HG02840 (cell line): ENCODE data around the gene ZNF784.

ENCODE experiments used
- ATAC-seq: cut with Tn5 transposase; IDR thresholded peaks from one replicate; pipeline ENCODE4 v1.9.1; 2021; ENCODE audit warnings: mild to moderate bottlenecking, moderate library complexity, moderate number of reproducible peaks; ENCODE audit not compliant: unreplicated experiment, low FRiP score

The ZNF784 gene

DNA sequence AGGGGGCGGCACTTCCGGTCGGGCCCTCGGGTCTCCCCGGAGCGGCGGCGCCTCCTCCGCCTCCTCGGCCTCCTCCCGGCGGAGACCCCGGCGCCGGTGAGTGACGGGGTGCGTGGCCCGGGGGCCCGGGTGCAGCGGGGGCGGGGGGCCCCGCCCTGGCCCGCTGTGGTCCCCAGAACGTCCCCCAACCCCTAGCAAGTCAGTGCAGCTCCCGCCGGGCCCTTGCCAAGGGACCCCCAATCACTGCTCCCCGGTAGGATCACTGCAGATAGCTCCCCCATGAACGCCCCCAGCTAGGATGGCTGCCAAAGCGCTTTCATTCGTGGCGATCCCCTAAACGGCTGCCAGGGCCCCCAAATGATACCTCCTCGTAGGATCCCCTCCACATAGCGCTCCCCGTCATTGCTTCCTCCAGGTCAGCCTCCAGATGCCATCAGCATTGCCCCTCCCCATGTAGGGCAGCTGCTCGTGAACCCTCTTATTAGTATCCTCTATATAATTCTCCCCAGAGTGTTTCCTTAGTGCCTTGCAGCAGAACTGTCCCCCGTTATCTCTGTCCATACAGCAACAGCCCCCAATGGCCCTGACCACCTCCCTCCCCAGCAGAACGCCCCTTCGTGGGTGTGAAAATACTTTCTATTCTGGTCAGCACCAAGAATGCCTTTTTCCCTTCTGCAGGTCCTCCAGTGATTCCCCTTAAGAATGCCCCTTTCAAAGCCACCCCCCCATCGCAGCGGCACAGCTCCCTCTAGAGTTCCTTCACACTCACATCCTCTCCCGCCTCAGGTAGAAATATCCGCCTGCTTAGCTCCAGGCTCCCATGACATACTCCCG is 18.5 kb downstream of the ZNF784 start, which contains the start of gene ZNF865:
Gene ZNF865 (plus strand): TSS at position 11 of the 834 bp plus-strand sequence. CDS start 7,972 bp downstream, outside the sequence.
- ATAC-seq: peak; percentile 10

GRCh38 chr19:55605207-55605636 is 19.1 kb downstream of the ZNF784 start:
- ATAC-seq: peak; percentile 78

DNA sequence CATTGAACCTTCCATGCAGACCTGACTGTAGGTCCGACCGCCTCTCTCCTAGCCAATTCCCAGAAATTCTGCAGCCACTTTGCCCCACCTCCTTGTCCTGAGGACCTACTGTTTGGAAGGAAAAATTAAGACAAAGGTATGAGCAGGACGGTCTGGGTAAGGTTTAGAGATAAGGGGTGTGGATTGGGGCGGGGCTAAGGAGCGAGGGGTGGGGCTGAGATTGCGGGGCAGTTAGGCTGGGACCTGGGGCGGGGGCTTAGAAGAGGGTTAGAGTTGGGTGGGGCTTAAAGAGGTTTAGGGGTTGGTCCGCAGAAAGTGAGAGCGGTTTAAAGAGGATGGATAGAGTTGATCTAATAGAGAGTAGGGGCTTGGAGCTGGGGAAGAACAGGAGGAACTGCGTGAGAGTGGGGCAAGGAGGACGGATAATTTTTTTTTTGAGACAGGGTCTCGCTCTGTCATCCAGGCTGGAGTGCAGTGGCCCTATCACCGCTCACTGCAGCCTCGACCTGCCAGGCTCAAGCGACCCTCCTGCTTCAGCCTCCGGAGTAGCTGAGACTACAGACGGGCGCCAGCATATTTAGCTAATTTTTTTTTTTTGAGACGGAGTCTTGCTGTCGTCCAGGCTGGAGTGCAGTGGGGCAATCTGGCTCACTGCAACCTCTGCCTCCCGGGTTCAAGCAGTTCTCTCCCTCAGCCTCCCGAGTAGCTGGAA is 20.6 kb downstream of the ZNF784 start:
- ATAC-seq: no peak

DNA sequence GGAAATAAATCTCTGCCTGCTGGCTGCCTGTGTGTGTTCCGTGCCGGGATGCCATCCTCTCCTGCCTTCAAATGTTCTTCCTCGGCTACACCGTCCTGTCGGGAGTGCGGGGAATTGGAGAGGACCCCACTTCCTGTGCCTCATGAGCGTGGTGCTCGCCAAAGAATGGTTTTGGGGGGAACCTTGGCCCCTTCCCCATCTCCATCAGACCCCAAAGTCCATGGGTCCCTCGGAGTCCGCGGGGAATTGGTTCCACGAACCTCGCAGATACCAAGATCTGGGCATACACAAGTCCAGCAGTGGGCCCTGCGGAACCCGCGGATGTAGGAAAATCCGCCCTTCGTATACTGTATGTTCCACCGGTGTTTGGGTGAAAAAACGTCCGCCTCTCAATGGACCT is 21.3 kb downstream of the ZNF784 start:
- ATAC-seq: no peak

DNA sequence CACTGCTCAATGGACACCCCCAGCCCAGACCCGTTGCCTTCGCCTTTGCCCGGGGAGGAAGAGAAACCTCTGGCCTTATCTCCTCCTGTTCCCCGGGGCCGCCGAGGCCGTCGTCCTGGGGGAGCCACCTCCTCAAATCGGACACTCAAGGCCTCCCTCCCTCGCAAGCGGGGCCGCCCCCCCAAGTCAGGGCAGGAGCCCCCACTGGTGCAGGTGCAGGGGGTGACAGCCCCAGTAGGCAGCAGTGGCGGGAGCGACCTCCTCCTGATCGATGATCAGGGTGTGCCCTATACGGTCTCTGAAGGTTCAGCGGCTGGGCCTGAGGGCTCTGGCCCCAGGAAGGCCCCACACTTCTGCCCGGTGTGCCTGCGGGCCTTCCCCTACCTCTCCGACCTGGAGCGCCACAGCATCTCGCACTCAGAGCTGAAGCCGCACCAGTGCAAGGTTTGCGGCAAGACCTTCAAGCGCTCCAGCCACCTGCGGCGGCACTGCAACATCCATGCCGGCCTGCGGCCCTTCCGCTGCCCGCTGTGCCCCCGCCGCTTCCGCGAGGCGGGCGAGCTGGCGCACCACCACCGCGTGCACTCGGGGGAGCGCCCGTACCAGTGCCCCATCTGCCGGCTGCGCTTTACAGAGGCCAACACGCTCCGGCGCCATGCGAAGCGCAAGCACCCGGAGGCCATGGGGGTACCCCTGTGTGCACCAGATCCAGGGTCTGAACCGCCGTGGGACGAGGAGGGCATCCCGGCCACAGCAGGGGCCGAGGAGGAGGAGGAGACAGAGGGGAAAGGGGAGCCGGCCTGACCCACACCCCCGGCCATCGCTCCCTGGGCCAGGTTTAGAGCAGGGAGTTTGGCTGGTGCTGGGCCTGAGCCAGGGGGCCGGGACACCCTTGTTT is 22.0 kb downstream of the ZNF784 start:
- no peak for ATAC-seq

- ATAC-seq: no peak
These were observed 23.3 kb downstream of the ZNF784 start for GRCh38 chr19:55601084-55601483.

DNA sequence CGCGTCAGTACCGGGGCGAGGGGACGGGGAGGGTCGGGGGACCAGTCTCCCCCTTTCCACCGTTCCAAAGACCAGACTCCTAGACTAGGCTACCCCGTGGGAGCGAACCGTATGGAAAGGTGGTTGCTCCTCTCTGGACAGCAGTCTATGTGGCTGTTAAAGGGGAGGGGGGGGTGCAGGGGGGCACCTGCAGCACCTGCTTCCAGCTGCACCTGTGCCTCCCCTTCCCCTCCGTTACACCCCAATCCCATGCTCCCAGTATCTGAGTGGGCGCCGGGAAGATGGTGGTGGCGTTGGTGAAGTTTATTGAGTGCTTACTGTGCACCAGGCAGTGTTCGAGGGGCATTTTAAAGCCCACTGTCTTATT is 23.7 kb downstream of the ZNF784 start:
- no peak for ATAC-seq

DNA sequence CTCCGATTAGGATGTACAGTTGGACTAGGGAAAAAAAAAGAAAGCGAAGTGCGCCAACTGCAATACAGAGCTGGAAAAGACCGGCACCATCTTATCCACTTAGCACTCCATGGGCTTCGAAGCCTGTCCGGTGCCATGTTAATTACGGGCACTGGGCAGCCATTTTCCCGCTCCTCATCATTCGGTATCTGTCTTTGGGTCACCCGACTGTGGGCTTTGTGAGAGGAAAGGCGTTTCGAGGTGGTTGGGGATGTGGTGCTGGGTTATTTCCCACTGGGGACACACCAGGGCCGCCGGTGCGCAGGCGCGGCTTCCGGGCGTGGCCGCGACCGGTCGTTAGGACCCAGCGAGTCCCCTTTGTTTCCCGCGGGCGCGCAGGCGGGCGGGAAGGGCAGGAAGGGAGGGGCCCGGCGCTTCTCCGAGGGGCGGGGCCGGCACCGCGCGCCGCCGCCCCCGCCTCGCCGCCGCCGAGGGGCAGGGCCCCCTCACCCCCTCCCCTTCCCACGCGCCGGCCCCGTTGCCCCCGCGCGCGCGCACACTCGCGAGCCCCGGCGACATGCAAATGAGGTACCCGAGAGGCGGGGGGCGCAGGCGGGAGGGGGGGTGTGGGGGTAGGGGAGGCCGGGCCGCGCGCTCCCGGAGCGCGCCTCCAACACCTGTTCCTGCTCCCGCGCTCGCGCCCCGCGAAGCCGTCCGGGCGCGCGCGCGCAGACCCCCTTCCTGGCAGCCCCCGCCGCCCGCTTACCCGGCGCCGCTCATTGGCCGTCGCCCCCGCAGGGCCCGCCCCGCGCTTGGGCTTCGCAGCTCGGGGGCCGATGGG is 24.3 kb downstream of the ZNF784 start, which contains the start of gene ZNF524:
Gene ZNF524 (plus strand): TSS at position 447 of the 820 bp plus-strand sequence. CDS start 1,825 bp downstream, outside the sequence.
- ATAC-seq: peak; percentile 45

DNA sequence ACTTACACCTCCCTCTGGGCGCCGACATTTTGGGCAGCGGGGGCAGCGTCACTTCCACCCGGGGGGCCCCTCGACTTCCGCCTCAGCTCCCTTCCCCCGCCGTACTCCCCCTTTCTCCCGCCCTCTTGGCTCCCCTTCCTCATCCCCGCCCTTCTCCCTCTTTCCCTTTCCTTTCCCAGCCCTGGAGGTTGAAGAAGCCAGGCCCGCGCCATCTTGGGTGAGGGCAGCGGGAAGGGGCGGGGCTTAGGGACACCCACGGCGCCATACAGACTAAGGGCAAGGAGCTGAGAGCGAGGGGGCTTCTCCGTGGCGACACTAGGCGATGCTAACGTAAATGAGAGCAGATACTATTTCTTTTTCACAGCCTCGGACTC is 24.9 kb downstream of the ZNF784 start, which contains the start of gene FIZ1:
Gene FIZ1 (minus strand): TSS at position 50 of the 374 bp plus-strand sequence. CDS start 1,652 bp downstream, outside the sequence.
- ATAC-seq: peak; percentile 59

- peak; percentile 38 for ATAC-seq
These were observed 25.5 kb downstream of the ZNF784 start for GRCh38 chr19:55598719-55599467.

GRCh38 chr19:55598034-55598433 is 26.3 kb downstream of the ZNF784 start:
- ATAC-seq: no peak

- ATAC-seq: no peak
These were observed 26.9 kb downstream of the ZNF784 start for GRCh38 chr19:55597501-55597921.

DNA sequence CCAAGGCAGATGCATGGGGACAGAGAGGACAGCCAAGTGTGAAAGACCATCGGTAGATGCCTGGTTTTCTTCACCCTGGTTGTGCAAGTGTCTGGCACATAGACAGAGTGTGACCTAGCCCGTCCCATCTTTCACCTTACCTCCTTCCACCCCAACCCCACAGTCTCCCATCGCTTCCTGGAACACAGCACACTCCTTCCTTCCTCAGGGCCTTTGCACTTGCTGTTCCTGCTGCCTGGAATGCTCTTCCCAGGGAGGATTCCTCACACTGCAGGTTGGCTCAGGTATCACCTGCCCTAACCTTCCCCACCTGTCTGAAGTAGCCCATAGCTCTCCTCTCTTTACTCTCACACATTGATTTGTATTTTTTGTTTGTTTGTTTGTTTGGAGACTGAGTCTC is 28.1 kb downstream of the ZNF784 start:
- no peak for ATAC-seq

GRCh38 chr19:55594996-55595545 is 29.3 kb downstream of the ZNF784 start:
- no peak for ATAC-seq

GRCh38 chr19:55593096-55593772 is 31.1 kb downstream of the ZNF784 start:
- no peak for ATAC-seq

- no peak for ATAC-seq
These were observed 31.8 kb downstream of the ZNF784 start for GRCh38 chr19:55592391-55593090.

DNA sequence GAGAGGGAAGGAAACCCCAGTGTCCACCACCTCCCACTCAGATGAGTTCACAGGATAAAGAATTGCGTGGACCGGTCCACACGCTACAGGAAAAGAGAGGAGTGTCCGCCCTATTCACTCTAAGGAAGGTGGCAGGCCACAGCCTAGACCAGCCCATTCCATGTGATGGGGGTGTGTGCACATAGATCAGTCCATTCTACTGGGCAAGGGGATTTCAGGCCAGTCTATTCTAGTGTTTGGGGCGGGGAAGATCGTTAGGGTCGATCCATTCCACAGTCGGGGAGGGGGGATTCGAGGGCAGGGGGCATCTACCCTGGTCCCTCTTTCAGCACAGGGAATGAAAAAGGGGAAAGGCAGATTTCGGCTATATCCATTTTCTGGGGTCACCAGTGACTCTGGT is 32.8 kb downstream of the ZNF784 start:
- ATAC-seq: no peak
